Activated T-helper 1 cell treated with anti-CD3 and anti-CD28 coated beads, Interleukin-12 subunit alpha, Interleukin-12 subunit beta, Interleukin-2, Interleukin-4 antibody, amounts not matched to agents 30 ng/mL and 10 ng/mL and 1 ng/mL, durations not matched to agents 14 hours and 24 hours and 36 hours (primary cell): ENCODE measurements around the gene GPR137B. TPM values are rescaled to one million over a fixed set of nuclear protein-coding genes. Genes with fewer than 3 reads are reported as not detected.
"Not testable (repeated sequence)": the region's sequence is repeated elsewhere in the genome, so short reads cannot be mapped to it uniquely, and the experiment has no call there.

Experiments
- DNase-seq: peaks from one replicate; pipeline ENCODE4 v3.0.0; 2021; ENCODE audit warnings: low spot score
- H3K27ac Mint-ChIP-seq: one replicate; pipeline ENCODE4 v1.8.0; 2021; ENCODE audit warnings: mild to moderate bottlenecking, mixed read lengths
- H3K27me3 Mint-ChIP-seq: one replicate; pipeline ENCODE4 v1.8.0; 2022; ENCODE audit warnings: mild to moderate bottlenecking, moderate library complexity, mixed read lengths; ENCODE audit not compliant: insufficient read depth
- H3K36me3 Mint-ChIP-seq: one replicate; pipeline ENCODE4 v1.8.0; 2021; ENCODE audit warnings: low read depth, mixed read lengths
- H3K4me1 Mint-ChIP-seq: one replicate; pipeline ENCODE4 v1.8.0; 2021; ENCODE audit warnings: low read depth, mixed read lengths
- H3K4me3 Mint-ChIP-seq: one replicate; pipeline ENCODE4 v1.8.0; 2021; ENCODE audit warnings: mild to moderate bottlenecking, moderate library complexity, mixed read lengths
- H3K9me3 Mint-ChIP-seq: one replicate; pipeline ENCODE4 v1.8.0; 2021; ENCODE audit warnings: mixed read lengths
- intact Hi-C: fragments of 100-400 bp; cut with micrococcal nuclease; formaldehyde crosslinking; loops from one replicate; pipeline ENCODE4 v1.15.1; 2024
- total RNA-seq: library from RNA; stranded (reverse); gene quantifications from 2 replicates; pipeline ENCODE4 v1.2.3, GENCODE V29; 2022

The GPR137B gene
- total RNA-seq, 1 donor from 2014 or later: 9.2 TPM

GRCh38 chr1:236160540-236161127, 18.3 kb downstream of the GPR137B start:
- DNase-seq: no peak
- no peak overlapping the region for H3K4me3 Mint-ChIP-seq
- peaks cover 15% of the 10 kb centered on the region for H3K4me1 Mint-ChIP-seq
- intact Hi-C loops: no loop called here
- peaks cover 14% of the 10 kb centered on the region for H3K36me3 Mint-ChIP-seq
- H3K27ac Mint-ChIP-seq: no peak overlapping the region
- peaks cover 1% of the 10 kb centered on the region for H3K27me3 Mint-ChIP-seq
- H3K9me3 Mint-ChIP-seq: peaks cover 28% of the 10 kb centered on the region

DNA sequence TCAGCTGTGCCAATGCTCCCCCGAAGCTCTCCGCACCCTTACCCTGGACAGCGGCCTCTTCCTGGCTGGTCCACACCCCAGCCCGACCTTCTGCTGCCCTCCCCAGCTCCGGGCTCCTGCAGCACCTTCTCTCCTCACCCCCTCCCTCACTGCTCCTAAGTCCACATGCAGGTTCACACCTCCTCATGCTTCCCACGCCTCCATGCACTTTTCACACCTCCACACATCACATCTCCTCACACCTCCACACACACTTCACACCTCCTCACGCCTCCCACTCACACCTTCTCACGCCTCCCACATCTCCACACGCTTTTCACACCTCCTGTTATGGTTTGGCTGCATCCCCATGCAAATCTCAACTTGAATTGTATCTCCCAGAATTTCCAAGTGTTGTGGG, 18.9 kb downstream of the GPR137B start:
- Mint-ChIP-seq H3K36me3 (peaks cover 14% of the 10 kb centered on the region), H3K27me3 (peaks cover 1% of the 10 kb centered on the region), H3K4me1 (peaks cover 15% of the 10 kb centered on the region), H3K9me3 (peaks cover 28% of the 10 kb centered on the region), H3K27ac (no peak overlapping the region), H3K4me3 (no peak overlapping the region)
- intact Hi-C loops: no loop called here
- no peak for DNase-seq

DNA sequence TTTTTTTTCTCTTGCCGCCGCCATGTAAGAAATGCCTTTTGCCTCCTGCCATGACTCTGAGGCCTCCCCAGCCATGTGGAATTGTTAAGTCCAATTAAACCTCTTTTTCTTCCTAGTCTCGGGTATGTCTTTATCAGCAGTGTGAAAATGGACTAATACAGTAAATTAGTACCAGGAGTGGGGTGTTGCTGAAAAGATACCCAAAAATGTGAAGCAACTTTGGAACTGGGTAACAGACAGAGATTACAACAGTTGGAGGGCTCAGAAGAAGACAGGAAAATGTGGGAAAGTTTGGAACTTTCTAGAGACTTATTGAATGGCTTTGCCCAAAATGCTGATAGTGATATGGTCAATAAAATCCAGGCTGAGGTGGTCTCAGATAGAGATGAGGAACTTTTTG, 19.4 kb downstream of the GPR137B start:
- H3K27ac Mint-ChIP-seq, H3K4me3 Mint-ChIP-seq, intact Hi-C loops, DNase-seq, H3K27me3 Mint-ChIP-seq: not testable (repeated sequence)
- Mint-ChIP-seq H3K9me3 (peaks cover 28% of the 10 kb centered on the region), H3K36me3 (peaks cover 14% of the 10 kb centered on the region), H3K4me1 (peaks cover 15% of the 10 kb centered on the region)

DNA sequence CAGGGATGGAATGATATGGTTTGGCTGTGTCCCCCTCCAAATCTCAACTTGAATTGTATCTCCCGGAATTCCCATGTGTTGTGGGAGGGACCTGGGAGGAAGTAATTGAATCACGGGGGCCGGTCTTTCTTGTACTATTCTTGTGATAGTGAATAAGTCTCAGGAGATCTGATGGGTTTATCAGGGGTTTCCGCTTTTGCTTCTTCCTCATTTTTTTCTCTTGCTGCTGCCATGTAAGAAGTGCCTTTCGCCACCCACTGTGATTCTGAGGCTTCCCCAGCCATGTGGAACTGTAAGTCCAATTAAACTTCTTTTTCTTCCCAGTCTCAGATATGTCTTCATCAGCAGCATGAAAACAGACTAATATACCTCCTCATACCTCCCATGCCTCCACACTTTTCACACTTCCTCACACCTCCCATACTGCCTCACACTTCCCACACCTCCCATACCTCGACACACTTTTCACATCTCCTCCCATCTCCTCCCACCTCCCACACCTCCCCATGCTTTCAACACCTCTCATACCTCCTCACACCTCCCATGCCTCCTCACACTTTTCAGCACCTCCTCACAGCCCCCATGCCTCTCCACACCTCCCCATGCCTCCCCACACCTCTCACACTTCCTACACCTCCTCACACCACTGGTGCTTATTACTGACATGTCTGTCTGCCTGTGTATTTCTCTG, 21.3 kb downstream of the GPR137B start:
- Mint-ChIP-seq H3K9me3 (peaks cover 28% of the 10 kb centered on the region), H3K27me3 (peaks cover 1% of the 10 kb centered on the region), H3K4me3 (no peak overlapping the region), H3K36me3 (peaks cover 14% of the 10 kb centered on the region), H3K4me1 (peaks cover 15% of the 10 kb centered on the region), H3K27ac (peak overlapping the region; percentile 68)
- intact Hi-C loops: no loop called here
- DNase-seq: no peak

GRCh38 chr1:236164273-236164672, 21.9 kb downstream of the GPR137B start:
- no peak for DNase-seq
- H3K27me3 Mint-ChIP-seq: peaks cover 1% of the 10 kb centered on the region
- H3K9me3 Mint-ChIP-seq: peaks cover 28% of the 10 kb centered on the region
- intact Hi-C loops: no loop called here
- H3K4me1 Mint-ChIP-seq: peaks cover 15% of the 10 kb centered on the region
- peaks cover 14% of the 10 kb centered on the region for H3K36me3 Mint-ChIP-seq
- H3K27ac Mint-ChIP-seq: no peak overlapping the region
- H3K4me3 Mint-ChIP-seq: no peak overlapping the region

- peaks cover 28% of the 10 kb centered on the region for H3K9me3 Mint-ChIP-seq
- intact Hi-C loops: no loop called here
- DNase-seq: no peak
- H3K27ac Mint-ChIP-seq: no peak overlapping the region
- H3K36me3 Mint-ChIP-seq: peaks cover 14% of the 10 kb centered on the region
- H3K4me1 Mint-ChIP-seq: peaks cover 15% of the 10 kb centered on the region
- peaks cover 1% of the 10 kb centered on the region for H3K27me3 Mint-ChIP-seq
- H3K4me3 Mint-ChIP-seq: no peak overlapping the region
Observed at GRCh38 chr1:236165238-236165981, 23.1 kb downstream of the GPR137B start.

DNA sequence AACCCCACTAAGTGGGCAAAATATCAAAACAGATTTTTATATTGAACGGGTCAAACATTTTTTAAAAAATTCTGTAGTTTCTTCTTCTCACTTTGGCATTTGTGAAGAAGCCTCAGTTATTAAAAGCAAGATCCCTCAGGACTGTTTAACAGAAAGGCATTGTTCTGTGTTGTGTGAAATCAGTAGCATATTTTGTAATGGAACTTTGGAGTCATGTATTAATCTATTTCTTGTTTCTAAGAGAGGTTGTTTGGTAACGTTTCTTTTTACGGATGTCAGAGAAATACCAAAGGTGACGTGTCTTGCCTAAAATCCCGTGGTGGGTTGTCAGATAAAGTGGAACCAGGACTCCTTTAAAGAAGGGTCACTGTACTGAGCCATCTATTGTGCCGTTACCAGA, 23.7 kb downstream of the GPR137B start:
- intact Hi-C loops: no loop called here
- H3K27ac Mint-ChIP-seq: no peak overlapping the region
- peaks cover 22% of the 10 kb centered on the region for H3K9me3 Mint-ChIP-seq
- no peak for DNase-seq
- H3K36me3 Mint-ChIP-seq: peaks cover 14% of the 10 kb centered on the region
- peaks cover 1% of the 10 kb centered on the region for H3K27me3 Mint-ChIP-seq
- H3K4me3 Mint-ChIP-seq: no peak overlapping the region
- peaks cover 11% of the 10 kb centered on the region for H3K4me1 Mint-ChIP-seq

GRCh38 chr1:236167154-236167553, 24.8 kb downstream of the GPR137B start:
- peaks cover 11% of the 10 kb centered on the region for H3K9me3 Mint-ChIP-seq
- peaks cover 8% of the 10 kb centered on the region for H3K36me3 Mint-ChIP-seq
- no peak overlapping the region for H3K4me3 Mint-ChIP-seq
- intact Hi-C loops: no loop called here
- H3K27ac Mint-ChIP-seq: no peak overlapping the region
- peaks cover 3% of the 10 kb centered on the region for H3K27me3 Mint-ChIP-seq
- no peak for DNase-seq
- peaks cover 10% of the 10 kb centered on the region for H3K4me1 Mint-ChIP-seq

DNA sequence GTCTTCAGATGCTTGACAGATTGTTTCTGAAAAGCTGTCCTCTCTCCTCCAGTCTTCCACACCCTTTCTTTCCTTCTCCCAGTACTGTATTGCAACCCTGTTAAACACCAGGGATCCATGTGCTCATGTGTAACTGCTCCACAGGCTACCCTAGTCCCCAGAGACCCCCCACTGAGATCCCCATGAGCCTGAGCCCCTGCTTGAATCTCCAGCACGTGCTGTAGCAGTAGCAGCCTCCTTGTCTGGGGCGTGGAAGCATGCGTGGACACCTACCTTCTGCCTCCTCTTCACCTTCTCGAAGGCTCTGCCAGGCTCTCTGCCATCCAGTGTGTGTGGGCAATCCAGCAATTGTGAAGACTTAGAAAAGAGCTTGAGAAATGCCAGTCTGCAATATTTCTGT, 25.2 kb downstream of the GPR137B start:
- Mint-ChIP-seq H3K36me3 (peaks cover 8% of the 10 kb centered on the region), H3K27me3 (peaks cover 3% of the 10 kb centered on the region), H3K4me3 (no peak overlapping the region), H3K4me1 (peaks cover 10% of the 10 kb centered on the region), H3K27ac (no peak overlapping the region), H3K9me3 (peaks cover 11% of the 10 kb centered on the region)
- no peak for DNase-seq
- intact Hi-C loops: no loop called here

DNA sequence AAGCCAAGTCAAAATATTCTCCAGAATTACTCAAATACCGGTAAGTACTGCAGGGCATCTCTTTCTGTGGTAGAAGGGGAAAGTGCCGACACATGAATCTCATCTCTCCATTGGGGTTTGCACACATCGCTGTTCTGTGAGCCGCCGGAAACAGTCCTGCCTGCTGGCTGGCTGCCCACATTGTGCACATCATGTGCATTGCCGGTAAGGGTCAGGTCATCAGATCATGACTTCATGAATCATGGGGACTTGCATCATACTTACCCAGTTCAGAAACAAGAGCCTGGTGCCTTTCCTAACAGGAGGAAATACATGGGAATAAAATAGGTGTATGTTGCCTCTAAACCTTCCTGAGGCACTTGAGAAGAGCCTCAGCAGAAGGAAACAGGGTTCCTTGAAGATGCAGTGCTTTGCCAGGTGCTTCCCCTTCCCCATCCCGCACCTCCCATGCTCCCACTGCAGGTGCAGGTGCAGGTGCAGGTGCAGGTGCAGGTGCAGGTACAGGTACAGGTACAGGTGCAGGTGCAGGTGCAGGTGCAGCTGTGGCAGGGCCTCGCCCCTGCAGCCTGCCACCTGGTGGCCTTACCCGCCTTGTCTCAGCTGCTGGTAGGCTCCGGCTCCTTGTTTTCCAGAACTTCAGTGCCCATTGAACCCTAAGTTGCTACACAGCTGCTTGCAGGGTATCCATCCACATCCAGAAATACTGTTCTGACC, 26.5 kb downstream of the GPR137B start:
- H3K9me3 Mint-ChIP-seq: no peaks in the 10 kb centered on the region
- no peak overlapping the region for H3K4me3 Mint-ChIP-seq
- H3K27me3 Mint-ChIP-seq: peaks cover 3% of the 10 kb centered on the region
- intact Hi-C loops: no loop called here
- peaks cover 3% of the 10 kb centered on the region for H3K36me3 Mint-ChIP-seq
- no peak overlapping the region for H3K27ac Mint-ChIP-seq
- DNase-seq: no peak
- H3K4me1 Mint-ChIP-seq: peaks cover 6% of the 10 kb centered on the region

- Mint-ChIP-seq H3K4me3 (no peak overlapping the region), H3K9me3 (no peaks in the 10 kb centered on the region), H3K36me3 (peaks cover 3% of the 10 kb centered on the region), H3K27ac (no peak overlapping the region), H3K4me1 (no peaks in the 10 kb centered on the region), H3K27me3 (peaks cover 3% of the 10 kb centered on the region)
- DNase-seq: no peak
- intact Hi-C loops: no loop called here
Observed at GRCh38 chr1:236172041-236172579, 29.8 kb downstream of the GPR137B start.

DNA sequence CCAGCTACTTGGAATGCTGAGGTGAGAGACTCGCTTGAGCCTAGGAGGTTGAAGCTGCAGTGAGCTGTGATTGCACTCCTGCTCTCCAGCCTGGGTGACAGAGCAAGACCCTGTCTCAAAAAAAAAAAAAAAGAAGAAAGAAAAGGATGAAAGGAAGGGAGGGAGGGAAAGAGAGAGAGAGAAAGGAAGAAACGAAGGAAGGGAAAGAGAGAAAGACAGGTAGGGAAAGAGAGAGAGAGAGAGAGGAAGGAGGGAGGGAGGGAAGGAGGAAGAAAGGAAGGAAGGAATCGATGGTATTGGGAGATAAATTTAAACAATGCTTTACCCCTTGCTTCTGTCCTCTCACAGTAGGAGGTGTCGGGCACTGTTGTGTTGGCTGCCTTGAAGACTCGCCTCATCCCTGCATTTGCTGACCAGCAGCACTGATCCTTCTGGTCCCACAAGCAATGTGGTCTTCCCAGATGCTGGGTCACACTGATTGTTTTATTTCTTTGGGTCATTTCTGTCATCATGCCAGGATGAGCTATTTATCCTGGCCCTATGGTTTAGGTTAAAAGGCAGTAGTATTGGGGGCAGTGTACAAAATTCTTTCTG, 30.9 kb downstream of the GPR137B start:
- intact Hi-C loops: no loop called here
- Mint-ChIP-seq H3K27me3 (peaks cover 3% of the 10 kb centered on the region), H3K4me3 (no peak overlapping the region), H3K27ac (no peak overlapping the region), H3K9me3 (no peaks in the 10 kb centered on the region), H3K4me1 (no peaks in the 10 kb centered on the region), H3K36me3 (peaks cover 3% of the 10 kb centered on the region)
- no peak for DNase-seq
